NCI-H510A (cell line): ENCODE measurements around the gene TMEM220.
"Not testable (repeated sequence)": the region's sequence is repeated elsewhere in the genome, so short reads cannot be mapped to it uniquely, and the experiment has no call there.

Experiments
- DNase-seq: peaks from one replicate; lab custom pipeline; 2025; lab: John Stamatoyannopoulos, UW

TMEM220 gene

GRCh38 chr17:10728331-10728892 is 1.4 kb downstream of the TMEM220 start:
- no peak for DNase-seq

- DNase-seq, result no peak
These were observed 2.6 kb downstream of the TMEM220 start for GRCh38 chr17:10727192-10727591.

- no peak for DNase-seq
These were observed 3.6 kb downstream of the TMEM220 start for GRCh38 chr17:10726196-10726595.

GRCh38 chr17:10725262-10725661 is 4.6 kb downstream of the TMEM220 start:
- DNase-seq, result no peak

DNA sequence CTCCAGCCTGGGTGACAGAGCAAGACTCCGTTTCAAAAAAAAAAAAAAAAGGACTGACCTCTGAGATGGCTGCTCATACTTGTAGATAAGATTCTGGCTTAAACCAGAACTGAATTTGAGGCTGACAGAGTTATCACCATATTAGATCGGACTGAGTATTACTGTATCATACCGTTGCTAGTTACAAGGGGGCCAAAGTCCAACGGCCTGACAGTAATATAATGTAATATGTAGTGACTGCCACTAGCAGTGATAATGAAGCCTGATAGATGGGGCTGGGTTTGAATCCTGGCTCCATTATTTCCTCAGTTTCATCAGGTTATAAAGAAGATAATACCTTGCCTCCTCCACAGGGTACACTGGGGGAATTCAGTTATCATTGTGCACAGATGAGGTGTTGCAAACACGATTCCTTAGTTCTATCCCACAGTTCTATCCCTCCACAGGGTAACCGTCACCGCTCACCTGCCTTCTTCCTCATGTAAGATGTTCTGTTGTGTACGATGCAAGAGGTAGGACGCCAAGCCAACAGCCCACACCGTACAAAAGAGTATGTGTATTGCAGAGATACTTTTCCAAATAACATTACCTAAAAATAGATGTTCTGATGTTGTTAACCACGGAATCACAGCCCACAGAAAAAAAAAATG is 5.2 kb downstream of the TMEM220 start:
- DNase-seq, result no peak

DNA sequence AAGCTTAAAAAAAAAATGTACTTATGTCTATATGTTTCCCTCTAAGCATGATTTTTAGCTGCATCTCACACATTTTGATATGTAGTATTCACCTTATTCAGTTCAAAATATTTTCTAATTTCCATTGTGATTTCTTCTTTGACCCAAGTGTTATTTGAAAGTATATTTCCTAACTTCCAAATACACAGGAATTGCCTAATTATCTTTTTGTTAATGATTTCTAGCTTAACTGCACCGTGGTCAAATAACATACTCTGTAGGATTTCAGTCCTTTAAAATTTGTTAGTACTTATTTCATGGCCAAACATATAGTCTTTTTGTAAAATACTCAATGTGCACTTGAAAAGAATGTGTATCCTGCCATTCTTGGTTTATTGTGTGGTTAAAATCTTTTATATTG is 11.3 kb downstream of the TMEM220 start:
- DNase-seq, result no peak

DNA sequence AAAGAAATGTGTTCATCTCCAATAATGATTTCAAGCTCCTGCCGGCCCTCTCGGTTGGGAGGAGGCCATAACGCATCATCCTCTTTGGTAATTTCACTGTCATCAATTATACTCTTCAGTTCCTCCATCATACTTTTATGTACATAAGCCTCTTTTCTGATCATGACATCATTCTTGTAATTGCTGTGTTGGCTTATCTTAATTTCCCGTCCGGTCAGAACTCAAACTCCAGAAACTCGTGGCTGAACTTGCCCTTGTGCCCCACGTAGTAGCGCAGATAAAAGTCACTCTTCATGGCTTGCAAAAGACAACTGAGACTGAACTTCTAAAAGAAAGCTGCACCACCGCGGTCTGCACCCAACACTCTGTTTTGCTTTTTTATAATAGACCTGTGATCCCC is 13.6 kb downstream of the TMEM220 start:
- no peak for DNase-seq

DNA sequence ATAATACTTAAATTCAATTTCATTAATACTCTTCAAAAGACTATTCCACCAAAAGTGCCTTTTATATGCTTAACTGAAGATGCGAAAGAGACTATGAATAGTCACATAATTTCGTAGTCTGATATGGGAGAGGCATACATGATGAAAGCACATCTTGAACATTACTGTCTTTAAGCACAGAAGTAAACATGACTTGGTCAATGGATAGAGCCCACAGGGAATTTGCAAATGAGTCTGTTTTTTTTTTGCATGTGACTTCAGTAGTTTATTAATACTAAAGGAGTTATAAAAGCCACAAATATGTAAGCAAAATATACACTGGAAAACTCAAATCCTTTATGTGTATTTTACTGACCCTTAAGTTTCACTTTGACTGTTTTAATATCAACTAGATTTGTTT is 16.5 kb downstream of the TMEM220 start:
- DNase-seq, result no peak

GRCh38 chr17:10705727-10706126 is 24.1 kb downstream of the TMEM220 start:
- DNase-seq, result no peak

DNA sequence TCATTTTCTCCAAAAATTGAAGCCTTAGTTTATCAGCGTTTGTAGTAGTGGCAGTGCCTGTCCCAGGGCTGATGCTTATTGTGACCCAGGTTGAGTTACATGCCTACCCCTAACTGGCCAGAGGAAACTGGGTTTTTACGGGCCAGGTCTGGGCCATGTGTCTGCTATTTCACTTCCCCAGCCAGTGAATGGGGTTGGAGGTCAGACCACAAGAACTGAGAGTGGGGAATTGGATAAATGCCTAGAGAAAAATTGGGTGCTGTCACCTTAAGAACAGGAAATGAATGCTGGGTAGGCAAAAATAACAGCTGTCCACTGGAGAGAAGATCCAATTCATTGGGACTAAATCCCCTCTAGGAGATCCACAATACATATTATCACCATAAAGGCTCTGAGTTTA is 27.2 kb downstream of the TMEM220 start:
- no peak for DNase-seq

DNA sequence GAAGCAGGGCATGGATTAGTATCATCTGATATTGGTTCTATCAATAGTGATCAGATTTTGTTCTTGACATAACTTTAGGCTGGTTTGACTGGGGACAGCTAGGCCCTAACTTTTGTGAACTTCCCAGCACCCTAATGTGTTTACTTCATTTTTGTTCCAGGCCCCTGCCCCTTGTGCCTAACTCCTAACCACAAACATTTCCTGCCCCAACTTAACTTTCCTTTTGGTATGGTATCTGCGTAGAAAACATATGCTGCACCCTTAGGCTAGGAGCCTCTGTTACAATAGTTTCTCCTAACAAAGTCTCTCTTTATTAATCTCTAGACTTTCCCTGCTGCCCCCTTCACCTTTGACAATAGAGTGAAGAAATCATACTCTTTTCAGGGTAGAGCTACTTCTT is 30.0 kb downstream of the TMEM220 start:
- no peak for DNase-seq

- no peak for DNase-seq
These were observed 31.6 kb downstream of the TMEM220 start for GRCh38 chr17:10698096-10698818.

- peak; percentile 92 for DNase-seq
These were observed 32.4 kb downstream of the TMEM220 start, which contains the start of the genes ADPRM and SCO1 for GRCh38 chr17:10697092-10698081. Gene ADPRM (plus strand): TSS chr17:10697594. CDS start chr17:10704927, 7,333 bp downstream. Gene SCO1 (minus strand): TSS chr17:10697533. CDS start chr17:10697507, 26 bp downstream.

DNA sequence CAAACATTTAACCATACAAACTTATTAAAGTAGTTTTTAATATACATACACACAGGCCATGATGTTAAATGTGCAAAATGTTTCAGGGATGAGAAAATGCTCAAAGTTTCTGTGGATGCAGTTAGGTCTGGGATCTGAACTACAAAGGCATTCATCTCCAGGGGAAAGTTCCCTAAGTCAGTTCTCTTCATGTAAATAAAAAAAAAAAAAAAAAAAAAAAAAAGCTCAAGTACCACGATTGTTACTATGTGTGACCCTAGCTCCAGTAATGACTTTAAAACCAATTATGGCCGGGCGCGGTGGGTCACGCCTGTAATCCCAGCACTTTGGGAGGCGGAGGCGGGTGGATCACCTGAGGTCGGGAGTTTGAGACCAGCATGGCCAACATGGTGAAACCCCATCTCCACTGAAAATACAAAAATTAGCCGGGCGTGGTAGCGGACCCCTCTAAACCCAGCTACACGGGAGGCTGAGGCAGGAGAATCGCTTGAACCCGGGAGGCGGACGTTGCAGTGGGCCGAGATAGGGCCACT is 33.9 kb downstream of the TMEM220 start:
- not testable (repeated sequence) for DNase-seq

DNA sequence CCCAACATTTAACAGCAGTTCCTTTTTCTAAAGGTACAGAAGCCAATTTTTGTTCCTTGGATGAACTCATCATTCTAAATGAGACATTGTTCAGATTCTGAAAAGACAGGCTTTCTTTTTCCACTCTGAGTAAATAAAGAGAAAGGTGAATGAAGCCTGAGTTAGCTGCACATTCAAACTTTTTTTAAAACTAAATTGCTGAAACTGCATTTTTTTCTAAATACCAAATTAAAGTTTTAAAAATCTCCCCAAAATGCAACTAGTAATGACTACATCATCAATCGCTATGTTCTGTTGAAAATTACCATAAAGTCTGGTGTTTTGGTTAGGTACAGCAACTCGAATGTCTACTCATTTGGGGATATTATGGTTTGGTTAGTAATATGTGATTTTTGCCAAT is 42.3 kb downstream of the TMEM220 start:
- DNase-seq, result no peak

GRCh38 chr17:10683853-10684252 is 46.0 kb downstream of the TMEM220 start:
- DNase-seq, result no peak

DNA sequence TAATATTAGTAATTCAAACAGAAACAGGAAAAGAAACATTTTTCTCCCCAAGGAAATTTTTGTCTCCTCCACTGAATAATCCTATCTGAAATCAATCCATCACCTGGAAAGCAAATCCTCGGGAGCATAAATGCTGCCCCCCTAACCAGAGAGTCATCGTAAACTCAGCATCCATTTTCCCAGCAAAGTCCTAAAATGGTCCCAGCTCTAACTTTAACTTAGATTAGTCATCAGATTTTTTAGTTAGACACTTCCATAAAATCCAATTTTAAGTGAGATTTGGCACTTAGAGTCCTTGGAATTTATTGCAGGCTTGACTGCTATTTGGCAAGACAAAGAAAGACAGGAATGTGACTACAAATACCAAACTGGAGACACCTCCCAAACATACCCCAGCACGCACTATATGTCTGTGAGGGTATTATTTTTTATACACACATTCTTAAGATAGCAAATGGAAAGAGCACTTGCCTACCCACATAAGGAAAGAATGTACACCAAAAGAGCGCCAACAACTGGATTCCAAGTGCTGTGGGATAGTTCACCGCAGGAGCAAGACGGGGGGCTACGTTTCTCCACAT is 47.9 kb downstream of the TMEM220 start:
- no peak for DNase-seq

- DNase-seq, result no peak
These were observed 55.1 kb downstream of the TMEM220 start for GRCh38 chr17:10674704-10675103.

GRCh38 chr17:10673312-10673711 is 56.5 kb downstream of the TMEM220 start:
- no peak for DNase-seq

- DNase-seq, result no peak
These were observed 61.0 kb downstream of the TMEM220 start for GRCh38 chr17:10668775-10669174.

DNA sequence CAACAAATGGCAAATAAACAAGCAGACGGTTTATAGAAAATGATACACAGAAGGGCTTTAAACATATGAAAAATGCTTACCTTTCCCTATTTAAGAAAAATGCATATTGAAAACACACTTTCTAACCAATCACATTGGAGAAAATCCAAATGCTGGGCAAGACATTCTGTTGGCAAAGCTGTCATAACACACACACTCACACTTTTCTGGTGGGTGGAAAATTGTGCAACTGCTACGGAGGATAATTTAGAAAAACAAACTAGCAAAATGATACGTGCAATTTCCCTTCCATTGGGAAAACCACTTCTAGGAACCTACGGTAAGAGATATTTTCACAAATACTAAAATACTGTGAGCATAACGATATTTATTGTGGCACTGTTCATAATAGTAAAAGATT is 62.9 kb downstream of the TMEM220 start:
- no peak for DNase-seq
